Activated CD4-positive, alpha-beta T cell treated with anti-CD3 and anti-CD28 coated beads for 48 hours (primary cell): Measurements from ENCODE around the gene ZNF345.
A peak's percentile ranks its signal among the peaks of the same experiment; 100 is the strongest.

Experiments used
- DNase-seq: peaks from one replicate; pipeline ENCODE4 v3.0.0-alpha.2; 2020

Gene ZNF345

DNA sequence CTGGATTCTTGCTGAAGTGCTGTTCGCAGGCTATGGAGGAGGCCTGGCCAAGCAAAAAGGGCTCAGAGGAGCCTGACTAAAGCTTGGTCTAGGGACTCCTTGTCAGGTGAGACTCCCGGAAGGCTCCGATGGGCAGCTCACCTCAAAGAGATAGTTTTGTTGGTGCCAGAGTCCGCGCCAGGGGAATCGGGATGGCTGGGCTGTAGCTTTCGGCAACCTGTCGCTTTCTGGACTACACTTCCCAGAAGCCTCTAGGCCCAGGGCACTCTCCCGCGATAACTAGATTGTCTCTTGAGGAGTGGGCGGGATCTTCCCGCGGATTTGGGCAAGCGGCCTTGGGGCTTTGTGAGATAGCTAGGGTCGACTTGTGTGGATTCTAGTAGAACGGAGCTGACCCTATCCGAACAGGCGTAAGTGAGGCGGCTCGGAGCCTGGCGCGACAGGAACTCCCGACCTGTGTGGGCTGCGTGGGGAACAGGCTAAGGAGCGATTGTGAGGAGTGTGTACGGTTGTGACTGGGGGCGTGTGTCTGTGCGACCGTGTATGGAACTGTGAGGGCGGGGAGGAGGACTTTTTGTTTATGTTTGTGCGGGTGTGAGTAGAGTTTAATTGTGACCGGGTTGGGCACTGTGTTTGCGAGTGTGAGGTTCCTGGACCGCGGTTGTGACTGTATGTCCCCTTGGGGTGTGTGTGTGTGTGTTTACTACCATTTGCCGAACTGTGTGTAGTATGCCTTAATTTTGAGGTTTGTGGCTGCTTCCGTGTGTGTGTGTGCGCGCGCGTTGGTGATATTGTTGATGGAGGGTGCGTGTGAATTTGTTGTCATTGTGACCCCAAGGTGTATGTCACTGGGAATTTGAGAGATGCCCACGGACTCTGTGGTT, at the start of gene ZNF345:
ZNF345 (plus strand) TSS at position 318 of the 884 bp plus-strand sequence. CDS start 25,955 bp downstream, outside the sequence.
- peak; percentile 88 for DNase-seq

DNA sequence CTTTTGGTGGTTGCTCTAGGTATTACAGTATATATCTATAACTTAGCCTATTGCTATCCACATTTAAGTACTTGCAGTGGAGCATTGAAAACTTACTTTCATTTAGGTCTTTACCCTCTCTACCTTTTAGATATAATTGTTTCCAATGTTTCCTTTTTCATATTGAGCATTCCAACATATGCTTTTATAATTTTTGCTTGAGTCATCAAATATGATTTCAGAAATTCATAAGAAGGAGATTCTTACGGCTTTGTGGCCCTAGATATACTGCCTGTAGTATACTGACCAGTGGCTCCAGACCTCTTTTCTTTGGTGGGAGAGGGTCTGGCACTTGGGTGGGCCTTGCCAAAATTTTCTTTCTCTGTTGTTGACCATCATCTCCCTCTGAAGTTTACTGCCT, 45.3 kb upstream of the ZNF345 start:
- no peak for DNase-seq

DNA sequence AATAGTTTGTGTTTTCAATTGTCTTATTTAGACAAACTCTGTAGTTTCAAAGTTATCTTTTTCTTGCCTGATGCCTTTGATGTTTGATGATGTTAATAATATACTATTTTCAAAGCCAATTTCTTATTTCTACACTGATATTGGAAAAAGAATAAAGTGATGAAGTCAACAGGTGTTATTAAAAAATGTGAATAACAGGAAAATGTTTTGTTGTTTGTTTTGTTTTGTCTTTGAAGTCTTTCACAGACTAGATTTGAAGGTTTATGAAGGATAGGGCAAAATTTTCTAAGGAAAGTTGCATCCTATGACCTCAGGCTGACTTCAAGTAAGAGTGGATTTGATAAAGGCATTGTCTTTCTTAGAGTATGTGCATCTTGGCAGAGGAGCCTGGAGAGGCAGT, 43.6 kb upstream of the ZNF345 start:
- no peak for DNase-seq

DNA sequence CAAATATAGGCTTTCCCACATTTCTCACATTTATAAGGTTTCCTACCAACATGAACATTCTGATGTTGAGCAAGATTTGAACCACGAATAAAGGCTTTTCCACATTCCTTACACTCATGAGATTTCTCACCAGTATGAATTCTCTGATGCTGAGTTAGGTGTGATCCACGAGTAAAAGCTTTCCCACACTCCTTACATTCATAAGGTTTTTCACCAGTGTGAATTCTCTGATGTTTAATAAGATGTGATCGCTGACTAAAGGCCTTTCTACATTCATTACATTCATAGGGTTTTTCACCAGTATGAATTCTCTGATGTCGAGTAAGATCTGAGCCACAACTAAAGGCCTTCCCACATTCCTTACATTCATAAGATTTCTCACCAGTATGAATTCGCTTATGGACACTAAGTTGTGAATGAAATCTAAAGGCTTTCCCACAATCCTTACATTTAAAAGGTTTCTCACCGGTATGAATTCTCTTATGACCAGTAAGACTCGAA, 31.5 kb upstream of the ZNF345 start:
- DNase-seq: no peak

DNA sequence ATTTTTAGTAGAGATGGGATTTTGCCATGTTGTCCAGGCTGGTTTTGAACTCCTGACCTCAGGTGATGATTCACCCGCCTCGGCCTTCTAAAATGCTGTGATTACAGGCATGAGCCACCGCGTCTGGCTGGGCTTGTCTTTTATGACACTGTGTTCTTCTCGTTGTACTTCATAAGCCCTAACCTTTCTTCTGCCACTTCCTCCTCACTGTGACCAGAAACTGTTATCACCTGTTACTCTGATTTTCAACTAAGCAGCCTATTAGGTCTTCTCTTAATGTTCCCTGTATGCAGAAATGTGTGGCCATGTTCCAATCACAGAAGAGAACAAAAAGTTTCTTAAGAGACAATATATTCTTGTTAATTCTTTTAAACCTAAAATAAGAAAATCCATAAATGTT, 28.9 kb upstream of the ZNF345 start:
- DNase-seq: no peak

DNA sequence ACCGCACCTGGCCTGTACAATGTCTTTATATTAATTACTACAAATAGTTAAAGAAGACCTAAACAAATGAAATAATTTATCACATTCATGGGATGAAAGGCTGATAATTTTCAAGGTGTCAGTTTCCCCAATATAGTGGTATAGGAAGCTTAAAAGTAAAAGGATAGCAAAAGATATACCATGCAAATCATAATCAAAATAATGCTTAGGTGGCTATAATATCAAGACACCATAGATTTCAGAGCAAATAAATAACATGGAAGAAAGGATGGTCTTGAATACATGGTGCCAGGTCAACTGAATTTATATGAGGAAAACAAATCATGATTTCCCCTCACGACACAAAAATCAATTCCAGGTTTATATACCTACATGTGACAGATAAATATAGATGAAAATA, 17.2 kb upstream of the ZNF345 start:
- DNase-seq: no peak

DNA sequence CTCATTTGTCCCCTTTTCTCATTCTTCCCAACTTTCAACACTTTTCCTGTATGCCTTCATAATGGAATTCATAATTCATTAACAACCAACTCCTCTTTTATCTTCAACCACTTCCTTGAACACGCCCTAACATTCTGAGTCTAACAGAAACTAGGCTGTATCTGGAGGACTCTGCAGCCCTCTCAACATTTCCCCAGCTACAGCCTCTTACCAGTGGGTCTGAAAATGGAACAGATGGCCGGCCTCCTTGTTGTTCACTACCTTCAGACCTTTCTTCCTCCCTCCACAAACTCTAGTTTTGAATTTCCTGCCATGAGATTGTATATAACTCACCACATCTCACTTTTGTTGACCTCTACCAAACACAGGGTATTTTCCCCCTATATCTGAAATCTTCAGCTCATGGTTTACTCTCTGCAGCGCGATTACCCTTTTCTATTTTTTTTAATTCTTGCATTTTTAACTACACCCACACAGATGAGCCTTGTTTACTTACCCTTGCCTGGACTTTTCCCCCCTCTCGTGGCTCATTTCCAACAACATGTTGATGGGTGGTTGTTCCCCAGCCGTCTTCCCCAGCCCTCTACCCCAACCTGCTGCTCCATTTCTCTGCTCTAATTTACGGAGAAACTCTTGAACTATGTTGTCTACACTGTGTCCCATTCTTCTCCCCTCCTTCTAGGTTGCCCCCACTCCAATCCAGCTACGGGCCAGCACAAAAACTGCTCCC, 13.3 kb upstream of the ZNF345 start:
- DNase-seq: no peak

DNA sequence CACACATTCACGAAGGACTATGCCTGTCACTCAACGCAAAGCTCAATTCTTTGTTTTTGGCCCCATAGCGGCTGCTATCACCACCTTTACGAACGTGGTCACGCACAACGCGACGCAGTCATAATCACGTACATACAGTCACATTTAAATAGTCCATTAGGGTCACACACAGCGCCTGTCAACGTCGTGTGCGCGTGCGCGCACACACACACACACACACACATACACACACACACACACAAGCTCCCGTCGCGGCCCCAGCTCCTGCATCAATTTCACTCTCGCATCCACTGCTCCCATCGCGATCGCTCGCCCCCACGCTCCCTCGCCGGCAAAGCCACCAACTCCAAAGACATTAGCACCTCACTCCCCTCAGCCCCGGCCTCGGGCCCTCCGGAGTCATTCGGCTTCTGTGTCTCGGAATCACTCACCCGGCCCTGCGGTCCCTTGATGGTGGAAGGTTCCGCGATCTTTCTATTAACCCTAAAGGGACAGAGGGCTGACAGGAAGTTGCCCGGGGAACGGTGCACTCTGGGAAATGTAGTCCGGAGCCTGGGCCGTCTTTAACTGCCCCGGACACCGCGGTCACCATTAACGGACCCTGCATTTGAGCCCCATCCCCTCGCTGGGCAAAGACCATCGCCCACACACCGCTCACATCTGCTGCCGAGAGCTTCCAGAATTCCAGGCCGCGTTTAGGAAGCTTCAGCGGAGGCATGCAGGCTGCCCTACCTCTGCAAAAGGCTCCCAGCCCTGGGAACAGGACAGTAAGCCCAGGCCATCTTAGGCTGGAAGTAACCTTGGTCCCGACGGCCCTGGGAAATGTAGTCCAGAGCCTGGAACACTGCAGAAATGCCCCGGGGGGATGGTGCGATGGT, 12.5 kb upstream of the ZNF345 start, which contains the start of gene ZNF790:
ZNF790 (minus strand) TSS at position 482 of the 878 bp plus-strand sequence. CDS start 12,768 bp downstream, outside the sequence.
- peak; percentile 89 for DNase-seq

DNA sequence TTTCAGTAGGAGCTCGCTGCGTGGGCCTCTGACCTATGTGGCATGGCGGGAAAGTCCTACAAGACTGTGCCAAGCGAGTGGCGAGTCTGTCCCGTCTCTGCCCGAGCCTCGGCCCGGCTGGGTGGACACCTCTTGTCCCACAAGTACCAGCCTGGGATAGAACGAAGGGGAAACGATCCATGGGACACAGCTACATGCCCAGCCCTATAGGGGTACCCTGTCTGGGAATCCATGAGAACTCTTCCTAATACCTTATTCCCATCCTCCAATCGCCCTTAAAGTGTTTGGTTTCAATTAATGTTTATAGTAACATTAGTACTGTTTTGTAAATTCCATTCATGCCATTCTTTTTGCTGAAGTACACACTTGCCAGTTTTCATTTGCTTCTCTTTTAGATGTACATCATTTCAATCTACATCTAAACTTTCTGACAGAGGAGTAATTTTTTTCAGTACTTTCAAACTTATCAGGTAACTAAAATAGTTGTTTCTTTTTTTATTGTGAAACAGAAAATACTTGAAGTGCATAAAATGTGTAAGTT, 11.8 kb upstream of the ZNF345 start:
- no peak for DNase-seq

DNA sequence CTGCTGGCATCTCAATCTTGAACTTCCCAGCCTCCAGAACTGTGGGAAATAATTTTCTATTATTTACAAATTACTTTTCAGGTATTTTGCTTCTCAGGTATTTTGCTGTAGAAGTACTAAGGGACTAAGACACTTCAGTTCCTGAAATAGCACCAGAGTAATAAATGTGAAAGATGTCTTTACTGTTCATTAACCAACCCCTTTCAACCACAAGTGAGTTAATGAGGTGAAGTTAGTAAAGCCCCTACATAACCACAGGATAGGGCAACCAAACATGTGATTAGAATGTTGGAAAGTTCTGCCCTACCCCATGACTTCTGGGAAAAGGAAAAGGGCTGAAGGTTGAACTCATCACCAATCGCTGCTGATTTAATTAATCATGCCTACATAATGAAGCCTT, 2.7 kb upstream of the ZNF345 start:
- no peak for DNase-seq

DNA sequence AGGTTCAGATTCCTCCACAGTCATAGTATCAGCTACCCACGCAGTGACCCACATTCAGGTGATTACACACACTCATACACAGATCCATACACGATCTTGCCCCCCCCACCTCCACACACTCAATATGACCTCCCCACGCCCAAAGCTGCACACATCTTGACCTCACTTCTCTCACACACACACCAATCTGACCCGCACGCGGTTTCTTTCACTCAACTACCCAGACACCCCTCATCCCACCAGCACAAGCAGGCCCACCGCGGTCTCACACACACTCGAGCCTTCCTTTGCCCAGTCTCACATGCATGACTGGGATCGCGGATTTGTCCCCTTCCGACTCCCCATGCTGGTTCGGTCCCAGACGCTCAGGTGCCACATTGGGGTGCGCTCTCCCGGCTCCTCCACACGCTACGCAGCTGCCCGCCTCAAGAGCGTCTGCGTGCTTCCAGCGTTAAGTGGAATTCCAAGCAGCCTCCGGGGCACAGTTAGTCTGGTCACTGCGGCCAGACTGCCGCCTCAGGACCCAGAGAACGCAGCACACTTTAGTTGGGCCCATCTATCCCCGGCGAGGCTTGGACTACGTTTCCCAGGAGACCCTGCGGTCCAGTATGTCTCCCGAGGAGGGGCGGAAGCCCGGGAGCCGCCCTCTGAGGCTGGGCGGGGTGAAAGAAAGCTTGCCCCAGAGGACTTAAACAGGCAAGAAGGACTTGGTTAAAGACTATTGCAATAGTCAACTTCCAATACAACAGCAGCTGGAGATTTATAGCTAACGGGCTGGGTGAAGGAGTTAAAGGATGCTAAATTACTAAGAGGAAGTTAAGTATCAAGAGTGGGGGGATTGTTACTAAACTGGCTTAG, 746 bp upstream of the ZNF345 start:
- peak; percentile 92 for DNase-seq

DNA sequence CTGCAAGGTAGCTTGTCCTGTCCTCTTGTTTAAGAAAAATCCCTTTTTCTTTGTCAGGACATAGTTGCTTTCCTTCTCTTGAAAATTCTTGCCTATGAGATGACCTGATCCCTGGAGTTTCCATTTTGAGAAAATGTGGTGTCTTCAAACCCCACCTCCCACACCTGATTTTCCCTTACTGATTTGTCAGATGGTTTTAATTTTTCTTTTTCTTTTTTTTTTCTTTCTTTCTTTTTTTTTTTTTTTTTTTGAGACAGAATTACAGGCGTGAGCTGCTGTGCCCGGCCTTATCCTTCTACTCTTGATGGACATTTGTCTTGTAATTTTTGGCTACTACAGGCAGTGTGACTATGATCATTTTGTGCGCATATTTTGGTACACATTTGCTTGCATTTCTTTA, 1.2 kb downstream of the ZNF345 start:
- DNase-seq: no peak

DNA sequence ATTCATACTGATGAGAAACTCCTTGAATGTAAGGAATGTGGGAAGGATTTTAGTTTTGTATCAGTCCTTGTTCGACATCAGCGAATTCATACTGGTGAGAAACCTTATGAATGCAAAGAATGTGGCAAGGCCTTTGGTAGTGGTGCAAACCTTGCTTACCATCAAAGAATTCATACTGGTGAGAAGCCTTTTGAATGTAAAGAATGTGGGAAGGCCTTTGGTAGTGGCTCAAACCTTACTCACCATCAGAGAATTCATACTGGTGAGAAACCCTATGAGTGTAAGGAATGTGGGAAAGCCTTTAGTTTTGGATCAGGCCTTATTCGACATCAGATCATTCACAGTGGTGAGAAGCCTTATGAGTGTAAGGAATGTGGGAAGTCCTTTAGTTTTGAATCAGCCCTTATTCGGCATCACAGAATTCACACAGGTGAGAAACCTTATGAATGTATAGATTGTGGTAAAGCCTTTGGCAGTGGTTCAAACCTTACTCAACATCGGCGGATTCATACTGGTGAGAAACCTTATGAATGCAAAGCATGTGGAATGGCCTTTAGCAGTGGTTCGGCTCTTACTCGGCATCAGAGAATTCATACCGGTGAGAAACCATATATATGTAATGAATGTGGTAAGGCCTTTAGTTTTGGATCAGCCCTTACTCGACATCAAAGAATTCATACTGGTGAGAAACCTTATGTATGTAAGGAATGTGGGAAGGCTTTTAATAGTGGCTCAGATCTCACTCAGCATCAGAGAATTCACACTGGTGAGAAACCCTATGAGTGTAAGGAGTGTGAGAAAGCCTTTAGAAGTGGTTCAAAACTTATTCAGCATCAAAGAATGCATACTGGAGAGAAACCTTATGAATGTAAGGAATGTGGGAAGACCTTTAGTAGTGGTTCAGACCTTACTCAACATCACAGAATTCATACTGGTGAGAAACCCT, 26.6 kb downstream of the ZNF345 start:
- DNase-seq: no peak

DNA sequence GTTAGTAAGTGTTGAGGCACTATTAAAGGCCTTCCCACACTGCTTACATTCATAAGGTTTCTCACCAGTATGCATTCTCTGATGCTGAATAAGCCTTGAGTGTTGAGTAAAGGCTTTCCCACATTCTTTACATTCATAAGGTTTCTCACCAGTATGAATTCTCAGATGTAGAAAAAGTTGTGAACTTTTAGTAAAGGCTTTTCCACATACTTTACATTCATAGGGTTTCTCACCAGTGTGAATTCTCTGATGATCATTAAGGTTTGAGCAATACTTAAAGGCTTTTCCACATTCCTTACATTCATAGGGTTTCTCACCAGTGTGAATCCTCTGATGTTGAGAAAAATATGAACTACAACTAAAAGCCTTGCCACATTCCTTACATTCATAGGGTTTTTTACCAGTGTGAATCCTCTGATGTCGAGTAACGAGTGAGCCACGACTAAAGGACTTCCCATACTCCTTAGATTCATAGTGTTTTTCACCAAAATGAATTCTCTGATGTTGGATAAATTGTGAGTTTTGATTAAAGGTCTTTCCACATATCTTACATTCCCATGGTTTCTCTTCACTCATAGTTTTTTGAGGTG, 41.2 kb downstream of the ZNF345 start:
- DNase-seq: no peak

DNA sequence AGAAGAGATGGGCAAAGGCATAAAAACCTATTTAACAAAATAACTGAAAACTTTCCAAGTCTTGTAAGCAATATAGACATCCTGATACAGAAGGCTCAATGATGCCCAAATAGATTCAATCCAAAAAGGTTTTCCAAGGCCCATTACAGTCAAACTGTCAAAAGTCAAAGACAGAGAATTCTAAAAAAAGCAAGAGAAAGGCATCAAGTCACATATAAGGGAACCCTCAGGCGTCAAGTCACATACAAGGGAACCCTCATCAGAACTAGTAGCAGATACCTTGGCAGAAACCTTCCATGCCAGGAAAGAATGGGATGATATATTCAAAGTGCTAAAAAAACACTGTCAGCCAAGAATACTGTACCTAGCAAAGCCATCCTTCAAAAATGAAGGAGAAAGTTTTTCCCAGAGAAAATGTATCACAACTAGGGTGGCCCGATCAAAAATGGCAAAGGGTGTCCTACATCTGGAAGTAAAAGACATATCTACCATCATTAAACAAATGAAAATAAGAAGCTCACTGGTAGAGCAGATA, 44.2 kb downstream of the ZNF345 start:
- no peak for DNase-seq

DNA sequence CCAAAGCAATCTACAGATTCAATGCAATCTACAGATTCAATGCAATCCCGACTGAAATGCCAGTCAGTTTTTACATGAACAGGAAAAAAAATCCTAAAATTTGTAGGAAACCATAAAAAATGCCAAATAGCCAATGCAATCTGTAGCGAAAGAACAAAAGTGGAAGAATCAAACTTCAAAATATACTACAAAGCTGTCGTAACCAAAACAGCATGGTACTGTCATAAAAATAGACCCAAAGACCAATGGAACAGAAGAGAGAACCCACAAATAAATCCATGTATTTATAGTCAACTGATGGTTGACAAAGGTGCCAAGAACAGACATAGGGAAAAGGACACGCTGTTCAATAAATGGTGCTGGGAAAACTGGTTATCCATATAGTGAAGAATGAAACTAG, 47.7 kb downstream of the ZNF345 start:
- no peak for DNase-seq

DNA sequence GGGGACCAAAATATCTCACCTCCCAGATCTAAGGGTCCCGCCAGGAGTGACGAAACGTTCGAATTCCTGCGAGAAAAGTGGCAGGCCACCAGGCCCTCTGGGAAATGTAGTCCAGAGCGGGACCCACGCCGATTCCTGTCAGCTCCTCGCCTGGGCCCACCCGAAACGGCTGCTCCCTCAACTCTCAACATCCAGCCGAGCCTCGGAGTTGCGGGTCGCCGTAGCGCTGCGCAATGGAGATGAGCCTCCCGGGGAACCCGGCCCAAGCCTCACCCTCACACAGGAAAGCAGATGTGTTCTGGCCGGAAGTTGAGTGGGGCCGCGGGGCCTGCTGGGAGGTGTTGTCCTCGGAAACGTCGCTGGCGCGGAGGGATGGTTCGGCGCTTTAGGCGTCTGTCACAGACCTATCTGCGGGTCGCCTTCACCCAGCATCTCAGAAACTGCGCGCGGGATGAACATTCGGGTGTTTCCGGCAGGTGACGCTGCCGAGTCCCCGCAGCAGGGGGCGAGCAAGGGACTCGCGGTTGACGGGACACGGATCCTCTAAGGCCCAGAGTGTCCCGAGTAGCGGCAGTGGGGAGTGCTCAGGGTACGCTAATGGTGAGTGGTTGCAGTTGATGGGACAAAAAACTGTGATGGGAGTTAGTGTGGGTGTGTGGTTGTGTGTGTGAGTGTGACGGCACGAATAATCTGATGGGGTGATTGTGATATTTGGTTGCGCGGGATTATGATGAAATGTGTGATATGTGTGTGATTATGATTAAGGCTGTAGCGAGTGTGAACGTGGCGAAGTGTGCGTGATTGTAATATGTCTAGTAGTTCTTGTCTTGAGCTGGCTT, 65.5 kb downstream of the ZNF345 start, which contains the start of the genes ZNF568 and ZNF829:
ZNF568 (plus strand) TSS at position 341 of the 839 bp plus-strand sequence. CDS start 6,439 bp downstream, outside the sequence.
ZNF829 (minus strand) TSS at position 300 of the 839 bp plus-strand sequence. CDS start 1,124 bp downstream, outside the sequence.
- peak; percentile 95 for DNase-seq

DNA sequence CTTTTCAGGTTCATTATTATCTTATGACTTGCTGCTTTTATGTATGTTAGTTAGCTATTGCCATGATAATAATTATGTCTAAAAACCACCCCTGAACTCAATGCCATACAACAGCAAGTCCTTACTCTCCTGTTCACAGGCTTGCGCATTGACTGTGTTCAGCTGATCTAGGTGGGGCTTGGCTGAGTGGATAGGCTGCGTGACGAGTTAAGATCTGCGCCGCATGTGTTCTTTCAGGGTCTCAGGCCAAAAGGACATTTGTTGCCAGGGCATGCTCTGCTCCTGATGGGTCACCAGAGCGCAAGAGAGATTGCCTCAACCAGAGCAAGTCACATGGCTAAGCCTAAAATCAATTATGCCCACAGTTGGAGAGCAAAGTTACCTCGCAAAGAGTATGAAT, 66.3 kb downstream of the ZNF345 start:
- peak; percentile 3 for DNase-seq
